ENCODE results near the gene WDR81.

WDR81 gene

GRCh38 chr17:1785930-1786329, 61.4 kb downstream of the WDR81 start:
- DNase-seq = no peak

- no peak for DNase-seq
These were observed 62.2 kb downstream of the WDR81 start for GRCh38 chr17:1786708-1787107.

- DNase-seq = no peak
These were observed 62.9 kb downstream of the WDR81 start for GRCh38 chr17:1787301-1787902.

Measured in AML-193 (cell line).